Measurements from ENCODE around the gene SYTL3. TPM values are rescaled to one million over a fixed set of nuclear protein-coding genes. Genes with fewer than 3 reads are reported as not detected.

The SYTL3 gene
- polyA plus RNA-seq, 1 of the 3 experiments (the other 2 are of a cell fraction) = 2.3 TPM

- DNase-seq = no peak
- Histone ChIP-seq H3K4me2 (no peak overlapping the region), H3F3A (replicated peaks; ENCODE audit: insufficient read depth) (no peaks in the 10 kb centered on the region), H3K9me2 (no peaks in the 10 kb centered on the region), H2AFZ (ENCODE audit: low read depth) (no peak overlapping the region), H3K36me3 (replicated peaks in 1 of 2; ENCODE audit: control insufficient read depth in 1 of 2, insufficient read depth in 2 of 2, low read length in 1 of 2) (peaks cover 38 to 65% of the 10 kb centered on the region in 2 experiments), H4K20me1 (ENCODE audit: insufficient read depth) (no peaks in the 10 kb centered on the region), H3K4me3 (ENCODE audit: low read depth in 2 of 2, low read length in 1 of 2) (no peak overlapping the region), H3K9ac (no peak overlapping the region), H3K27ac (ENCODE audit: low read depth in 2 of 2, low read length in 1 of 2) (no peak overlapping the region), H3K9me3 (no peaks in the 10 kb centered on the region), H3K27me3 (ENCODE audit: insufficient read depth) (no peaks in the 10 kb centered on the region), H3K79me2 (ENCODE audit: insufficient read depth) (peaks cover 3% of the 10 kb centered on the region; the same call in 1 of the 2 replicates), H3K4me1 (ENCODE audit: control insufficient read depth in 1 of 2, insufficient read depth in 2 of 2, low read depth in 1 of 2, low read length in 1 of 2) (no peaks in the 10 kb centered on the region)
- POLR2A ChIA-PET = no interaction called here
- TF ChIP-seq PBX3 (IDR thresholded peaks at IDR 0.05) (no peak), MXI1 (IDR thresholded peaks at IDR 0.05; ENCODE audit: low read depth, low read length) (no peak), NRF1 (IDR thresholded peaks at IDR 0.05; ENCODE audit: low read depth, low read length) (no peak), CTCF (IDR thresholded peaks at IDR 0.05) (no peak), ZBTB33 (IDR thresholded peaks at IDR 0.05; ENCODE audit: borderline replicate concordance, low read depth) (no peak), EP300 (IDR thresholded peaks at IDR 0.05; ENCODE audit: borderline replicate concordance in 1 of 2, low read depth in 1 of 2, low read length in 1 of 2) (no peak), JUND (IDR thresholded peaks at IDR 0.05) (no peak), REST (IDR thresholded peaks at IDR 0.05; ENCODE audit: low read depth, low read length) (no peak), YY1 (IDR thresholded peaks at IDR 0.05; ENCODE audit: low read depth) (no peak), FOSL2 (IDR thresholded peaks at IDR 0.05; ENCODE audit: borderline replicate concordance, low read depth) (no peak), TAF1 (IDR thresholded peaks at IDR 0.05; ENCODE audit: borderline replicate concordance, low read depth, low read length) (no peak), MAX (IDR thresholded peaks at IDR 0.05; ENCODE audit: low read depth) (no peak), FOXJ3 (CRISPR knock-in tag; IDR thresholded peaks at IDR 0.05) (no peak), RFX5 (IDR thresholded peaks at IDR 0.05; ENCODE audit: low read length) (no peak), MEF2A (IDR thresholded peaks at IDR 0.05; ENCODE audit: borderline replicate concordance, low read depth) (no peak), USF1 (IDR thresholded peaks at IDR 0.05; ENCODE audit: borderline replicate concordance, low read depth) (no peak), CHD2 (IDR thresholded peaks at IDR 0.05; ENCODE audit: low read length, partially characterized antibody) (no peak)
- 91% methylated on average over 3 of the region's 3 CpGs for WGBS (ENCODE audit: low lambda C conversion rate)
- CTCF ChIA-PET = interaction anchor here (0.6 kb wide), 1 partner anchor 12 kb away, joined by 3 read pairs; no protein-coding TSS in a partner anchor
These were observed 127.7 kb downstream of the SYTL3 start for GRCh38 chr6:158777510-158777909.
